SK-MEL-5 (cell line): ENCODE results near the gene TMEM233. TPM values are rescaled to one million over a fixed set of nuclear protein-coding genes. Genes with fewer than 3 reads are reported as not detected.

ENCODE experiments used
- DNase-seq: peaks from one replicate; pipeline ENCODE4 v3.0.0-alpha.2; 2016; ENCODE audit warnings: low read depth, low spot score
- in situ Hi-C: cut with HindIII; loops from 2 replicates; pipeline ENCODE4 v1.10.0; 2016; ENCODE audit warnings: low sequenced_read_pairs, high pct_unique_total_duplicates, low pct_unique_long_range_greater_than_20kb
- small RNA-seq, 2 experiments: library from RNA; depleted of rRNA; stranded (forward); fragments of <200 nt; gene quantifications; one replicate each; pipeline ENCODE3, GENCODE V24; 2014
- total RNA-seq: library from RNA; depleted of rRNA; stranded (reverse); fragments of >200 nt; shearing (Covaris generic); gene quantifications from 2 replicates; pipeline ENCODE4 v1.2.3, GENCODE V29; 2014; rRNA removed

The TMEM233 gene
- total RNA-seq, 1 experiment from 2014 or later: 0.03 TPM

GRCh38 chr12:119686776-119687175 lies 93.2 kb downstream of the TMEM233 start:
- DNase-seq: no peak
- in situ Hi-C loops: no loop called here

- in situ Hi-C loops: no loop called here
- no peak for DNase-seq
These were observed 93.8 kb downstream of the TMEM233 start for GRCh38 chr12:119687406-119687805.

GRCh38 chr12:119687879-119688278 lies 94.3 kb downstream of the TMEM233 start:
- in situ Hi-C loops: no loop called here
- no peak for DNase-seq

GRCh38 chr12:119689935-119690500 lies 96.4 kb downstream of the TMEM233 start:
- in situ Hi-C loops: no loop called here
- no peak for DNase-seq

- in situ Hi-C loops: no loop called here
These were observed 97.7 kb downstream of the TMEM233 start for GRCh38 chr12:119691202-119691810.

GRCh38 chr12:119692410-119692809 lies 98.8 kb downstream of the TMEM233 start:
- DNase-seq: no peak
- in situ Hi-C loops: no loop called here

More at GRCh38 chr12:119691202-119691810, 97.7 kb downstream of the TMEM233 start:
- no peak for DNase-seq

Small RNA genes lying within 50 kb of the gene (small RNA-seq; reads per million reads assigned to genes)
- 0 reads per million in 2 experiments for gene RN7SKP197

Other genes starting within 250 kb of the TMEM233 start
- gene PRKAB1, start 74.4 kb downstream of the TMEM233 start, total RNA-seq: 10.9 and 14.9 TPM in 2 replicates